ENCODE data around the gene ESRRA.

The ESRRA gene

DNA sequence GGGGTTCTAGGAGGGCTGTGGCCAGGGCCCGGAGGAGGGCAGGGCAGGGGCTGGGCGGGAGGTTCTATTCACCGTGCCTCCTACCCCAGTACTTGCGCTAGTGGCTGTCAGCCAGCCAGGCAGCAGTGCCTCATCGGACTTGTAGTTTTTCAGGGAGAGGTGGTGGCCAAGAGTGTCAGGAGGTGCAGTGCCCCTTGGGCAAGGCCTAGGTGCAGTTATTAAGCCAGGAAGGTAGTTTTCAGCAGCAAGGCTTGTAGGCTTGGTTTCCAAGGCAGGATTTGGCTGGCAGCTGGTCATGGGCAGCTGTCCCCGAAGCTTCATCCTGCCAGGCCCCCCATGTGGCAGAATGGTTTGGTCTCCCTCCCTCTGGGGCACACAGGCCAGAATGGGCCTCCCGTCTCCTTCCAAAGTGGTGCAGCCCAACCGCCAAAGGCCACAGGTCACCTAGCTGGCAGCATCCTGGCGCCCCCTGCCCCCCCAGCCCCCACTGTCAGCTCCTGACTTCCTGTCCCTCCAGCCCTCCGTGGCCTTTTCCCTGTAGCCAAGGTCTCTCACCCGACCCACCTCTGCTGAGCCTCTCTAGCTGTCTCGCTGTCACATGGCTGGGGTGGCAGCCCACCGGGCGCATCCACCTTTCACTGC lies 43.2 kb downstream of the ESRRA start:
- in situ Hi-C loops (cut with HindIII; ENCODE audit: low sequenced_read_pairs) = no loop called here

DNA sequence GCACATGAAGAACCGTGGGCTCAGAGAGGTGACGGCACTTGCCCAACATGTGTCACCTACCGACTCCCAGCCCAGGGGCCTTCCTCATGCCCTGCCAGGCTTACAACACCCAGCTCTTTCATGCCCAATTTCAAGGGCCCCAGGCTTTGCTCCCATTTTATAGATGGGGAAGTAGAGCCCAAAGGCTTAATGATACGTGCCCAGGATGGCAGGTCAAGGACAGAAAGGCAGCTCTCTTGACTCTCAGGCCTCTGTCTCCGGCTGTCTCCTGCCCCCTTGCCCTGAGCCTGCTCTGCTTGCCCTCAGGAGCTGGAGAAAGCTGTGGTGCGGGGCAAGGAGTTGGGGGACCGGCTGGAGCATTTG lies 43.7 kb downstream of the ESRRA start:
- in situ Hi-C loops (cut with HindIII; ENCODE audit: low sequenced_read_pairs) = no loop called here

DNA sequence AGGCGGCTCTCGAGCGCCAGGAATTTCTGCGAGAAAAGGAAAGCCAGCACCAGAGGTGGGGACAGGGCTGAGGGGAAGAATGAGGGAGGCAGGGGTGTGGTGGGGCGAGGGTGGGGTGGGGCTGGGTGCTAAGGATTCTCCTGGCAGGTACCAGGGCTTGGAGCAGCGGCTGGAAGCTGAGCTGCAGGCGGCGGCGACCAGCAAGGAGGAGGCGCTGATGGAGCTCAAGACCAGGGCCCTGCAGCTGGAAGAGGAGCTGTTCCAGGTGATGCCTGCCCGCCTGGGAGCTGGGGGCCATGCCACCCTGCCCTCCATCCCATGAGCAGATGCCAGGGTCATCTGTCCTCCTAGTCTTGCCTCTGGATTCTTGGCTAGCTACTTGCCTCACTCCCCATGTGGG lies 44.1 kb downstream of the ESRRA start:
- in situ Hi-C loops (cut with HindIII; ENCODE audit: low sequenced_read_pairs) = no loop called here

DNA sequence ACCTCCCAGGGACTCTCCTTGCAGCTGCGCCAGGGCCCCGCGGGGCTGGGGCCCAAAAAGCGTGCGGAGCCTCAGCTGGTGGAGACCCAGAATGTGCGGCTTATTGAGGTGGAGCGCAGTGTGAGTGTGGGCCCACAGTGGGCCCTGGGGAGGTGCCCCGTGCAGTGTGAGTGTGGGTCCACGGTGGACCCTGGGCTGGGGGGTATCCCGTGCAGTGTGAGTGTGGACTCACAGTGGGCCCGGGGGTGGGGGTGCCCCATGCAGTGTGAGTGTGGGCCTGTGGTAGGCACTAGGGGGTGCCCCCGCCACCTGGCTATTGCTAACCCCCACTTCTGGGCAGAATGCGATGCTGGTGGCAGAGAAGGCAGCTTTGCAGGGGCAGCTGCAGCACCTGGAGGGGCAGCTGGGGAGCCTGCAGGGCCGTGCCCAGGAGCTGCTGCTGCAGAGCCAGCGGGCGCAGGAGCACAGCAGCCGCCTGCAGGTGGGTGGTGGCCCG lies 45.9 kb downstream of the ESRRA start:
- in situ Hi-C loops (cut with HindIII; ENCODE audit: low sequenced_read_pairs) = no loop called here

GRCh38 chr11:64352099-64352994 lies 47.0 kb downstream of the ESRRA start:
- in situ Hi-C loops (cut with HindIII; ENCODE audit: low sequenced_read_pairs) = no loop called here

- in situ Hi-C loops (cut with HindIII; ENCODE audit: low sequenced_read_pairs) = no loop called here
Observed at GRCh38 chr11:64352995-64353714, 47.8 kb downstream of the ESRRA start.

GRCh38 chr11:64353715-64354506 lies 48.6 kb downstream of the ESRRA start:
- in situ Hi-C loops (cut with HindIII; ENCODE audit: low sequenced_read_pairs) = no loop called here

DNA sequence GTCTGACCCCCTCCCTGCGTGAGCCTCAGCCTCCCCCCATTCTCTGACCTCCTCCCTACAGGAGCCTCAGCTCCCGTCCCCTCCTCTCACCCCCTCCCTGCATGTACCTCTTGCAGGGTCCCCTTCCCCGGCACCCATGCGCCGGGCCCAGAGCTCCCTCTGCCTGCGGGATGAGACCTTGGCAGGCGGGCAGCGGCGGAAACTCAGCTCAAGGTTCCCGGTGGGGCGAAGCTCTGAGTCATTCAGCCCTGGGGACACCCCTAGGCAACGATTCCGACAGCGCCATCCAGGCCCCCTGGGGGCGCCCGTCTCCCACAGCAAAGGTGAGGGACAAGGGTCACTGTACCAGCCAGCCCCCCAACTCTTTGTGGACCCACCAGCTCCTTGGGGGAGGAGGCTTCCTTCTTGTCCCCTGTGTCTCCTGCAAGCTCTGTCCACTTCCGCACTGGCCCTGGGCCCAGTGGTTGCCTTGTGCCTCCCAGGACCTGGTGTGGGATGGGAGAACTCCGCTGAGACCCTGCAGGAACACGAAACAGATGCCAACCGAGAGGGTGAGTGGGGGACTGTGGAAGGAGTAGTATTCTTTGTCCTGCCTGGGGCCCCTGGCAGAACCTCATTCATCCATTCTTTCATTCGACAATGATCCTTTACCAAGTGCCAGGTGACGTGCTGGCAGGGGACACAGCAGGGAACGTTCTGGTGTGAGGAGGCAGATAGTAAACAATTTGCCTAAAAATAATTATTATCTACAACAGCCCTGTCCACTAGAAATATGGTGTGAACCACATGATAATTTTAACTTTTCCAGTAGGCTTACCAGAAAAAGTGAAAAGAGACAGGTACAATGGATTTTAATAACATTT lies 50.0 kb downstream of the ESRRA start:
- in situ Hi-C loops (cut with HindIII; ENCODE audit: low sequenced_read_pairs) = no loop called here

DNA sequence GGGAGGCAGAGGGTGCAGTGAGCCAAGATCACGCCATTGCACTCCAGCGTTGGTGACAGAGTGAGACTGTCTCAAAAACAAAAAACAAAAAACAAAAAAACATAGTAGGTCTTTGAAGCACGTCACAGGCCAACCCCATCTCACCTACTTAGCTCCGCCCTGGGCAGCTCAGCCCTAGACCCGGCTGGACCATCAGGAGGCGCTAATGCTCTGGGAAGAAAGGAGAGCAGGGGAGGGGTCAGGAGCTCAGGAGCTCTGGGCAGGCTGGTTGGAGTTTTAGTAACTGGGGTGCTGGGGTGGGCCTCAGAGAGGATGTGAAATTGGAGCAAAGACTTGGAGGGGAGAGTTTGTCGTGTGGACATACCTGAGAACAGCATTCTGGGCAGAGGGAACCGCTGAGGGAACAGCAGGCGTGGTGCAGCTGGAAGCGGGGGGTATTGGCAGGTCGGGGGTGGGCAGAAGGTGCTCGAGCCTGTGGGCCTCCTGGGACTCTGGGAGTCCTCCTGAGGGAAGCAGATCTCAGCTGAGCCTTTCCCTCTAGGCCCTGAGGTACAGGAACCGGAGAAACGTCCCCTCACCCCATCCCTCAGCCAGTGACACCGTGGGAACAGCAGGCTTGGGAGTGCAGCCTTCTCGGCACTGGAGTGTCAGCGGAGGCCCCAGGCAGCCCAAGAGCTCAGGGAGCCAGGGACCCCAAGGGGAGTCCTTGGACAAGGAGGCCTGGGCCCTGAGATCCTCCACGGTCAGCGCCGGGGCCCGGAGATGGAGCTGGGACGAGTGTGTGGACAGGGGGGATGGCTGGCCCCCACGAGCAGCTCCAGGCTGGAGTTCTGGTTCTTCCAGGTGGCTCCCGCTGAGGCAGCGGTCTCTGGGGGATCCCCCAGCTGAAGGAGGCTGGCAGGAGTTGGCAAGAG lies 51.4 kb downstream of the ESRRA start:
- in situ Hi-C loops (cut with HindIII; ENCODE audit: low sequenced_read_pairs) = no loop called here

- in situ Hi-C loops (cut with HindIII; ENCODE audit: low sequenced_read_pairs) = no loop called here
Observed at GRCh38 chr11:64357446-64357845, 52.1 kb downstream of the ESRRA start.

DNA sequence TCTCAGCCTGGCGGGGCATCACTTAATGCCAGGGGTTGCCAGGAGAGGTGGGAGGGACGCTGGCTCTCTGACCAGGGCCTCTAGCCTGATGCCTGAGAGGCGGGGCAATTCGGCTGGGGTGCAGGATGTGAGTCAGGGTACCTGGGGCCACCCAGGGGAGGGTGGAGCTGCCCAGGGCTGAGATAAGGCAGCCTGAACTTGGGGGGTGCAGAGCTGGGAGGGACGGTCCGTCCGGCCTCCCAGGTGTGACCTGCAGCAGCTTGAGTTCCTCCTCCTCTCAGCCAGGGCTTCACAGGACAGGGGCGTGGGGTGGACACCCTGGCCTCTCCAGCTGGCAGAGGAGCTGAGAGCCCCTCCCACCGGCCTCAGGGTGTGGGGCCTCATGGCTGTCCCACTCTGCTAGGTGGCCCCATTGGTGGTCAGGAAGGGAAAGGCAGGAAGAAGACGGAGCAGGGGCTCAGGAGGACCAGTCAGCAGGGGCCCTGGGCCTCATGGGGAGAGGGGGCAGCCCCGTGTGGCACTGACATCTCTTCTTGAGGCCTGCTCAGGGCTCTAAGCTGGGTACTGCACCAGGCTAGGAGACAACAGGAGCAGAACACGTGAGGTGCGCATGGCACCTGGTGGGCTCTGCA lies 52.7 kb downstream of the ESRRA start:
- in situ Hi-C loops (cut with HindIII; ENCODE audit: low sequenced_read_pairs) = no loop called here

DNA sequence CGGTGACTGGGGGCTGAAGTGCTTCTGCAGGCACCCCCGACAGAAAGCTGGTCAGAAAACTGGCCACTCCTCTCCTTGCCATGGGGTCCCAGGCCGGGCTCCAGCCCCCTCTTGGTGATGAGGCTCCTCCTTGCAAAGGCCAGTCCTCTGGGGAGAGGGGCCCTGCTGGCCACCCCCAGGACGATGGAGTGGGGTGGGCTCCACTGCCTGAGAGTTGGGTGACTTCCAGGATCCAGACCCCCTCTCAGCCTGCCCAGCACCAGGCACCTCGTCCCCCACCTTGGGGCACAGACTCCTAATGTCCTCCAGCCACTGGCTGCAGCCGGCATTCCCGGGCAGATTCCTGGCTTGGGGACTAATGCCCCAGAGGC lies 53.2 kb downstream of the ESRRA start:
- in situ Hi-C loops (cut with HindIII; ENCODE audit: low sequenced_read_pairs) = no loop called here

DNA sequence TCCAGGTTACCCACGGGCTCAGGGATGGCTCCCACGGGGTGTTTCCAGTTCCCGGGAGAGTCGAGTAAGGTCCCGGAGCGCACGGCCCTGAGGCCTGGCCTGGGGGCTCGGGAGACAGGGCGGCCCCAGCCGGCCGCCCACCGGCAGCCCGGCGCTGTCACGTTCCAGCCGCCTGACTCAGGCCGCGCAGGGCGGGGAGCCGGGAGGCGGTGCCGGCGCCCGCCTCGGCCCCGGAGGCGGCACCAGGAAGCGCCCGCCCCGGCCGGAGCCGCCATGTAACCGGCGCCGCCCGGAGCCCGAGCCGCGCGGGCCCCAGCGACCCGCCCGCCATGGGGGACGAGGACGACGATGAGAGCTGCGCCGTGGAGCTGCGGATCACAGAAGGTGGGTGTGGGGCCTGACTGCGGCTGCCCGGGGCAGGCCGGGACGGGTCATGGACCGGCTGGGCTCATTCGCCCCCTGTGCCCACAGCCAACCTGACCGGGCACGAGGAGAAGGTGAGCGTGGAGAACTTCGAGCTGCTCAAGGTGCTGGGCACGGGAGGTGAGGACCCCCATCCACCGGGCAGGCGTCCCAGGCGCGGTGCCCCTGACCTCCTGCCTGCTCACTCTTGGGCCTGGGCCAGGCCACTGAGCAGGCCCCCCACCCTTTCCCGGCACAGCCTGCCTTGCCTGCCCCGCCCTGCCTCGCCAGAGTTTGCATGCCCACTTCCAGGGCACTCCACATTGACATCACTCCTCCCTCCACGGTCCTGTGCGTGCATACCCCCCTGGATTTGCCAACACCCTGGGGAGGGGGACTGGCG lies 53.8 kb downstream of the ESRRA start, which contains the start of gene RPS6KA4:
TSS of gene RPS6KA4 (plus strand) at position 256 of the 805 bp plus-strand sequence. CDS start at position 330, 74 bp downstream.
- in situ Hi-C loops (cut with HindIII; ENCODE audit: low sequenced_read_pairs) = no loop called here

- in situ Hi-C loops (cut with HindIII; ENCODE audit: low sequenced_read_pairs) = no loop called here
Observed at GRCh38 chr11:64359712-64360445, 54.6 kb downstream of the ESRRA start.

- in situ Hi-C loops (cut with HindIII; ENCODE audit: low sequenced_read_pairs) = no loop called here
Observed at GRCh38 chr11:64360448-64360921, 55.2 kb downstream of the ESRRA start.

DNA sequence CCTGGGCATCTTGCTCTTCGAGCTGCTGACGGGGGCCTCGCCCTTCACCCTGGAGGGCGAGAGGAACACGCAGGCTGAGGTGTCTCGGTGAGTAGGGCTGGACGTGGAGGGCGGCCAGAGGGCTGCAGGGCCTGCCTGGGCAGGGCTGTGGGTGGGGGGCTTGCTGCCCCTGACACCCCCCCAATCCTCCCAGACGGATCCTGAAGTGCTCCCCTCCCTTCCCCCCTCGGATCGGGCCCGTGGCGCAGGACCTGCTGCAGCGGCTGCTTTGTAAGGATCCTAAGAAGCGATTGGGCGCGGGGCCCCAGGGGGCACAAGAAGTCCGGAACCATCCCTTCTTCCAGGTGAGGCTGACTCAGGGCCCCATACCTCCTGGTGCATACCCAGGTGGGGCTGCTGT lies 56.3 kb downstream of the ESRRA start:
- in situ Hi-C loops (cut with HindIII; ENCODE audit: low sequenced_read_pairs) = no loop called here

- in situ Hi-C loops (cut with HindIII; ENCODE audit: low sequenced_read_pairs) = no loop called here
Observed at GRCh38 chr11:64362339-64362738, 57.0 kb downstream of the ESRRA start.

Measured in DLD1 (cell line).